NOMO-1 (cell line): ENCODE results near the gene R3HDM2.

ENCODE experiments used
- DNase-seq, 2 experiments: peaks; one replicate each; lab custom pipeline; 2025; ENCODE audit not compliant: unreplicated experiment in 2 of 2; lab: John Stamatoyannopoulos, UW

Gene R3HDM2

GRCh38 chr12:57243521-57244311, 187.1 kb downstream of the R3HDM2 start:
- peak; percentile 61 to 70 for DNase-seq

- peak in 1 of 2 experiments; percentile 34 for DNase-seq
Measured at GRCh38 chr12:57242691-57243454, 188.0 kb downstream of the R3HDM2 start.

GRCh38 chr12:57242329-57242690, 188.5 kb downstream of the R3HDM2 start:
- DNase-seq = no peak

- no peak for DNase-seq
Measured at GRCh38 chr12:57241402-57242310, 189.2 kb downstream of the R3HDM2 start.

- no peak for DNase-seq
Measured at GRCh38 chr12:57240926-57241401, 189.9 kb downstream of the R3HDM2 start.

- no peak for DNase-seq
Measured at GRCh38 chr12:57240066-57240921, 190.5 kb downstream of the R3HDM2 start.

GRCh38 chr12:57239587-57240065, 191.2 kb downstream of the R3HDM2 start:
- peak in 1 of 2 experiments; percentile 16 for DNase-seq

GRCh38 chr12:57238854-57239554, 191.8 kb downstream of the R3HDM2 start:
- DNase-seq = peak; percentile 83 to 89

GRCh38 chr12:57237932-57238853, 192.7 kb downstream of the R3HDM2 start:
- DNase-seq = no peak

GRCh38 chr12:57237596-57237931, 193.3 kb downstream of the R3HDM2 start:
- DNase-seq = no peak

GRCh38 chr12:57236925-57237595, 193.8 kb downstream of the R3HDM2 start:
- no peak for DNase-seq

GRCh38 chr12:57236201-57236924, 194.5 kb downstream of the R3HDM2 start:
- DNase-seq = no peak

- DNase-seq = no peak
Measured at GRCh38 chr12:57235728-57236131, 195.1 kb downstream of the R3HDM2 start.

- no peak for DNase-seq
Measured at GRCh38 chr12:57235017-57235727, 195.7 kb downstream of the R3HDM2 start.

- no peak for DNase-seq
Measured at GRCh38 chr12:57234571-57235016, 196.2 kb downstream of the R3HDM2 start.

GRCh38 chr12:57234233-57234570, 196.6 kb downstream of the R3HDM2 start:
- DNase-seq = no peak
